IMR-90 (cell line): ENCODE data around the gene HNRNPM. TPM values are rescaled to one million over a fixed set of nuclear protein-coding genes. Genes with fewer than 3 reads are reported as not detected.

Source experiments
- ATAC-seq: fragments of 200-7000 bp; cut with Tn5 transposase; 2 replicates; pipeline ENCODE4 v1.9.1; 2020; ENCODE audit warnings: low read depth, mild to moderate bottlenecking, moderate library complexity
- BruUV-seq: library from RNA; stranded (reverse); fragments of 400-500 nt; replicated peaks from 2 replicates; lab custom pipeline; 2021; lab: Mats Ljungman, UMichigan
- CTCF ChIA-PET: fragments of 300-600 bp; formaldehyde crosslinking; extraction: SDS; loops from one replicate; lab custom pipeline; 2021; ENCODE audit warnings: antibody characterized with exemption; lab: Yijun Ruan, JAX
- POLR2A ChIA-PET: fragments of 300-600 bp; sonication (Branson Sonifier 250); formaldehyde crosslinking; loops from one replicate; lab custom pipeline; 2022; ENCODE audit warnings: antibody characterized with exemption; ENCODE audit not compliant: unreplicated experiment; lab: Charles Lee
- DNase-seq: peaks from one replicate; pipeline ENCODE4 v3.0.0; 2013
- H2AFZ ChIP-seq: replicated peaks from 2 replicates; pipeline ENCODE3; 2013; ENCODE audit warnings: low read length, mild to moderate bottlenecking; ENCODE audit not compliant: poor library complexity
- H2AK5ac ChIP-seq: 2 replicates; pipeline ENCODE4 v1.6.1; 2013; ENCODE audit warnings: low read depth, low read length, inconsistent platforms
- H2AK9ac ChIP-seq: replicated peaks from 2 replicates; pipeline ENCODE3; 2013; ENCODE audit warnings: mild to moderate bottlenecking, low read depth, low read length, moderate library complexity; ENCODE audit not compliant: poor library complexity
- H2BK120ac ChIP-seq: 2 replicates; pipeline ENCODE4 v1.6.1; 2013; ENCODE audit warnings: low read depth, low read length, inconsistent platforms
- H2BK15ac ChIP-seq: 3 replicates; pipeline ENCODE4 v1.6.1; 2013; ENCODE audit warnings: low read depth, low read length, inconsistent platforms
- H2BK20ac ChIP-seq: 2 replicates; pipeline ENCODE4 v1.6.1; 2013; ENCODE audit warnings: low read depth, mild to moderate bottlenecking, inconsistent platforms, low read length, moderate library complexity
- H2BK5ac ChIP-seq: 2 replicates; pipeline ENCODE4 v1.6.1; 2013; ENCODE audit warnings: mild to moderate bottlenecking, low read depth, low read length, inconsistent platforms; ENCODE audit not compliant: poor library complexity, severe bottlenecking
- H3K14ac ChIP-seq: replicated peaks from 2 replicates; pipeline ENCODE4 v1.6.1; 2013; ENCODE audit warnings: low read depth, low read length, inconsistent platforms
- H3K18ac ChIP-seq: 2 replicates; pipeline ENCODE4 v1.6.1; 2013; ENCODE audit warnings: low read depth, low read length, control low read depth
- H3K23ac ChIP-seq: 2 replicates; pipeline ENCODE4 v1.6.1; 2013; ENCODE audit warnings: low read depth, low read length, inconsistent platforms
- H3K27ac ChIP-seq: 2 replicates; pipeline ENCODE4 v1.5.1; 2013; ENCODE audit warnings: mild to moderate bottlenecking, control low read depth, low read length; ENCODE audit not compliant: insufficient read depth
- H3K27me3 ChIP-seq: 2 replicates; pipeline ENCODE4 v1.6.1; 2013; ENCODE audit warnings: low read length; ENCODE audit not compliant: control insufficient read depth, insufficient read depth
- H3K36me3 ChIP-seq: 2 replicates; pipeline ENCODE4 v1.6.1; 2013; ENCODE audit warnings: low read length, mixed read lengths; ENCODE audit not compliant: control insufficient read depth, insufficient read depth
- H3K4ac ChIP-seq: 2 replicates; pipeline ENCODE4 v1.6.1; 2013; ENCODE audit warnings: low read depth, low read length, inconsistent platforms
- H3K4me1 ChIP-seq: 2 replicates; pipeline ENCODE4 v1.6.1; 2013; ENCODE audit warnings: low read length, mixed read lengths; ENCODE audit not compliant: control insufficient read depth, insufficient read depth
- H3K4me2 ChIP-seq: 2 replicates; pipeline ENCODE4 v1.6.1; 2013; ENCODE audit warnings: low read depth, mild to moderate bottlenecking, control low read depth, low read length, moderate library complexity
- H3K4me3 ChIP-seq: 2 replicates; pipeline ENCODE4 v1.5.1; 2013; ENCODE audit warnings: low read depth, mild to moderate bottlenecking, control low read depth, low read length, moderate library complexity; ENCODE audit not compliant: insufficient read depth
- H3K56ac ChIP-seq: 2 replicates; pipeline ENCODE4 v1.6.1; 2013; ENCODE audit warnings: low read length, inconsistent platforms; ENCODE audit not compliant: insufficient read depth; ENCODE audit errors: extremely low read depth
- H3K79me1 ChIP-seq, 2 experiments: 2 replicates each; pipeline ENCODE4 v1.6.1; 2013; ENCODE audit warnings: low read length in 2 of 2, inconsistent platforms in 1 of 2, low read depth in 1 of 2
- H3K9ac ChIP-seq: 2 replicates; pipeline ENCODE4 v1.6.1; 2013; ENCODE audit warnings: low read depth, low read length, control low read depth
- H3K9me1 ChIP-seq: 2 replicates; pipeline ENCODE4 v1.6.1; 2013; ENCODE audit warnings: low read length, inconsistent platforms; ENCODE audit not compliant: insufficient read depth
- H3K9me3 ChIP-seq: 2 replicates; pipeline ENCODE4 v1.6.1; 2013; ENCODE audit warnings: low read length; ENCODE audit not compliant: control insufficient read depth, insufficient read depth
- H4K20me1 ChIP-seq: 2 replicates; pipeline ENCODE4 v1.6.1; 2013; ENCODE audit warnings: low read length, inconsistent platforms; ENCODE audit not compliant: insufficient read depth
- H4K5ac ChIP-seq: 2 replicates; pipeline ENCODE4 v1.6.1; 2013; ENCODE audit warnings: mild to moderate bottlenecking, low read depth, low read length, control low read depth
- H4K8ac ChIP-seq, 2 experiments: 2 replicates each; pipeline ENCODE4 v1.6.1; 2013; ENCODE audit warnings: low read depth in 2 of 2, low read length in 2 of 2, control low read depth in 1 of 2, inconsistent platforms in 1 of 2
- H4K91ac ChIP-seq: 2 replicates; pipeline ENCODE4 v1.6.1; 2013; ENCODE audit warnings: low read depth, low read length, inconsistent platforms; ENCODE audit not compliant: insufficient read depth
- BHLHE40 ChIP-seq: fragments of 150-350 bp; IDR thresholded peaks from 2 replicates; pipeline ENCODE4 v1.6.1; 2016; ENCODE audit warnings: mild to moderate bottlenecking, low read depth, low read length
- CEBPB ChIP-seq: IDR thresholded peaks from 2 replicates; pipeline ENCODE4 v1.6.1; 2012; ENCODE audit warnings: low read depth, low read length, improper control_type of control experiment
- CHD1 ChIP-seq: IDR thresholded peaks from 2 replicates; pipeline ENCODE4 v1.6.1; 2012; ENCODE audit warnings: low read depth, low read length, improper control_type of control experiment
- FOS ChIP-seq: fragments of 150-350 bp; IDR thresholded peaks from 2 replicates; pipeline ENCODE4 v1.6.1; 2016; ENCODE audit warnings: low read depth, low read length
- MAFK ChIP-seq: IDR thresholded peaks from 2 replicates; pipeline ENCODE4 v1.6.1; 2012; ENCODE audit warnings: low read depth, low read length, improper control_type of control experiment
- MAZ ChIP-seq: IDR thresholded peaks from 2 replicates; pipeline ENCODE4 v1.6.1; 2012; ENCODE audit warnings: low read depth, mild to moderate bottlenecking, low read length, improper control_type of control experiment, moderate library complexity, borderline replicate concordance
- MXI1 ChIP-seq: IDR thresholded peaks from 2 replicates; pipeline ENCODE4 v1.6.1; 2012; ENCODE audit warnings: low read depth, mild to moderate bottlenecking, low read length, moderate library complexity, borderline replicate concordance
- NFE2L2 ChIP-seq: fragments of 150-350 bp; IDR thresholded peaks from 2 replicates; pipeline ENCODE4 v1.6.1; 2016; ENCODE audit warnings: low read depth, mild to moderate bottlenecking, low read length
- POLR2A ChIP-seq: IDR thresholded peaks from 2 replicates; pipeline ENCODE4 v1.6.1; 2012; ENCODE audit warnings: mild to moderate bottlenecking, low read depth, low read length
- RAD21 ChIP-seq: IDR thresholded peaks from 2 replicates; pipeline ENCODE4 v1.6.1; 2012; ENCODE audit warnings: low read length, improper control_type of control experiment
- RCOR1 ChIP-seq: IDR thresholded peaks from 2 replicates; pipeline ENCODE4 v1.6.1; 2012; ENCODE audit warnings: mild to moderate bottlenecking, low read length, improper control_type of control experiment; ENCODE audit not compliant: insufficient replicate concordance
- RFX5 ChIP-seq: IDR thresholded peaks from 2 replicates; pipeline ENCODE4 v1.8.0; 2012; ENCODE audit warnings: low read depth, mild to moderate bottlenecking, low read length, moderate library complexity
- SMC3 ChIP-seq: fragments of 150-350 bp; IDR thresholded peaks from 2 replicates; pipeline ENCODE4 v1.6.1; 2016; ENCODE audit warnings: low read depth, mild to moderate bottlenecking, antibody characterized with exemption, low read length, moderate library complexity
- WGBS, 2 experiments: methylation state at CpG; one replicate each; pipeline versions ENCODE4 v1.1.5 to v1.1.7; 2013; ENCODE audit warnings: missing lambda C conversion rate in 2 of 2; ENCODE audit not compliant: insufficient read length in 1 of 2; ENCODE audit errors: extremely low coverage in 2 of 2; 5-methylcytosine and 5-hydroxymethylcytosine counted together
- dilution Hi-C: fragments of 300-500 bp; cut with HindIII; formaldehyde crosslinking; loops from one replicate; pipeline ENCODE4 v1.14.3; 2018; ENCODE audit warnings: low sequenced_read_pairs; ENCODE audit not compliant: unreplicated experiment
- in situ Hi-C: fragments of 300-500 bp; cut with MboI; formaldehyde crosslinking; loops from 3 replicates; pipeline ENCODE4 v1.14.3; 2019; ENCODE audit warnings: low sequenced_read_pairs, inconsistent platforms, mixed read lengths
- intact Hi-C: fragments of 100-400 bp; cut with micrococcal nuclease; formaldehyde crosslinking; loops from 2 replicates; pipeline ENCODE4 v1.10.0; 2022
- polyA plus RNA-seq, 3 experiments: library from polyadenylated mRNA; depleted of rRNA; stranded (reverse); fragments of >200 nt; gene quantifications; 2 replicates each; pipeline ENCODE4 v1.2.3, GENCODE V29; 2012; ENCODE audit warnings: low replicate concordance in 1 of 3
- total RNA-seq: library from RNA; depleted of rRNA; stranded (reverse); fragments of >200 nt; gene quantifications from 2 replicates; pipeline ENCODE4 v1.2.3, GENCODE V29; 2012
- TF ChIP-seq, protein P1 (sequence below): conservative IDR thresholded peaks from 2 replicates; pipeline ENCODE4 v1.5.1; 2012; ENCODE audit warnings: mild to moderate bottlenecking, low read depth, low read length, improper control_type of control experiment
- TF ChIP-seq, protein P2 (sequence below): fragments of 150-350 bp; IDR thresholded peaks from 2 replicates; pipeline ENCODE4 v1.6.1; 2016; ENCODE audit warnings: low read depth, mild to moderate bottlenecking, low read length, moderate library complexity, borderline replicate concordance

HNRNPM gene
- total and polyA plus RNA-seq, 2 of the 4 experiments (the other 2 are of a cell fraction): 75.6 to 197 TPM

DNA sequence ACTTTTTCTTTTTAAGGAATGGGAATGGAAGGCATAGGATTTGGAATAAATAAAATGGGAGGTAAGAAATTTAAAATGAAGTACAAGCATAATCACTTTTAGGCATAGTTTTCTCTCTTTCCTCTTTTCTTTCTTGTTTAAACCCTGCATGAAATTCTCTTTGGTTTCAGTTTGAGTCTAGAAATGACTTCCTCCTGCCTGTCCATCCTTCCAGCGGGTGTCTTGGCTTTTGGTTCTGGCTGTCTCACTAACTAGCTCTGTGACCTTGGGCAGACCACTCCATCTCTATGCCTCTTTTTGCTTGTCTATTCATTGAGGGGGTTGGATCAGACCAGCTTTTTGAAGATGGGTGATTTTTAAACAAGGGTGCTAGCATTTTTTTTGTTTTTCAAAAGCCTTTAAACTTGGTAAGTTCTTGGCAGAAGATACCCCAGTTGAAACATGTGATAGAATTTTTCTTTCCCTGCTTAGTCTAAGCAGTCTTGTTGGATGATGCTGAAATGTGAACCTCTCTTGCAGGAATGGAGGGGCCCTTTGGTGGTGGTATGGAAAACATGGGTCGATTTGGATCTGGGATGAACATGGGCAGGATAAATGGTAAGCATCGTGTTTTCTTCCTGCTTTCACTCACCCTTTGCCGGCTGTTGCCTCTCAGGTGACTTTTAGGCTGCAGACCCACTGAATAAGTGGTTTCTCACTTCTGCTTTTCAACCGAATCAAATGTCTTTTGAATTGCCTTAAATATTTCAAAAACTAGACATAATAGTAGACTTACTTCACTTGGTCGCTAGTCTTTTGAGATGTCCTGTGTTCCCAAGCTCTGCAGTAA is 29.1 kb downstream of the HNRNPM start:
- H2BK15ac ChIP-seq: no peak overlapping the region
- BruUV-seq: no TSS peak
- no peak overlapping the region for H3K4me3 ChIP-seq
- no peak overlapping the region for H3K9ac ChIP-seq
- H4K8ac ChIP-seq: no peak overlapping the region
- intact Hi-C loops: loop anchor here (5.0 kb wide), 1 partner anchor 93 kb away; no protein-coding TSS in a partner anchor
- H2BK20ac ChIP-seq: no peak overlapping the region
- H3K27ac ChIP-seq: no peak overlapping the region
- in situ Hi-C loops: no loop called here
- H2AK5ac ChIP-seq: no peak overlapping the region
- DNase-seq (no peak), ATAC-seq (no peak)
- H4K91ac ChIP-seq: no peak overlapping the region
- CTCF ChIA-PET: interaction anchor here (0.6 kb wide), 1 partner anchor 57 kb away, joined by 3 read pairs; no protein-coding TSS in a partner anchor
- no peak overlapping the region for H3K4me2 ChIP-seq
- POLR2A ChIA-PET: no interaction called here
- H3K27me3 ChIP-seq: no peaks in the 10 kb centered on the region
- peaks cover 36% of the 10 kb centered on the region for H3K9me1 ChIP-seq
- H2AK9ac ChIP-seq: no peak overlapping the region
- no peak overlapping the region for H4K5ac ChIP-seq
- H2AFZ ChIP-seq: no peak overlapping the region
- no peak overlapping the region for H2BK120ac ChIP-seq
- no peak overlapping the region for H3K23ac ChIP-seq
- no peak overlapping the region for H3K4ac ChIP-seq
- no peak overlapping the region for H2BK5ac ChIP-seq
- H3K18ac ChIP-seq: no peak overlapping the region
- H3K4me1 ChIP-seq: peaks cover 7% of the 10 kb centered on the region
- H3K9me3 ChIP-seq: no peaks in the 10 kb centered on the region
- 82% methylated on average over 2 of the region's 6 CpGs; no CpG with 5 or more reads in 1 of the 2 experiments for WGBS, 2 experiments
- H3K56ac ChIP-seq: no peak overlapping the region
- H4K20me1 ChIP-seq: peaks cover 74% of the 10 kb centered on the region
- TF ChIP-seq MAZ: no peak
- TF ChIP-seq, protein P1, sequence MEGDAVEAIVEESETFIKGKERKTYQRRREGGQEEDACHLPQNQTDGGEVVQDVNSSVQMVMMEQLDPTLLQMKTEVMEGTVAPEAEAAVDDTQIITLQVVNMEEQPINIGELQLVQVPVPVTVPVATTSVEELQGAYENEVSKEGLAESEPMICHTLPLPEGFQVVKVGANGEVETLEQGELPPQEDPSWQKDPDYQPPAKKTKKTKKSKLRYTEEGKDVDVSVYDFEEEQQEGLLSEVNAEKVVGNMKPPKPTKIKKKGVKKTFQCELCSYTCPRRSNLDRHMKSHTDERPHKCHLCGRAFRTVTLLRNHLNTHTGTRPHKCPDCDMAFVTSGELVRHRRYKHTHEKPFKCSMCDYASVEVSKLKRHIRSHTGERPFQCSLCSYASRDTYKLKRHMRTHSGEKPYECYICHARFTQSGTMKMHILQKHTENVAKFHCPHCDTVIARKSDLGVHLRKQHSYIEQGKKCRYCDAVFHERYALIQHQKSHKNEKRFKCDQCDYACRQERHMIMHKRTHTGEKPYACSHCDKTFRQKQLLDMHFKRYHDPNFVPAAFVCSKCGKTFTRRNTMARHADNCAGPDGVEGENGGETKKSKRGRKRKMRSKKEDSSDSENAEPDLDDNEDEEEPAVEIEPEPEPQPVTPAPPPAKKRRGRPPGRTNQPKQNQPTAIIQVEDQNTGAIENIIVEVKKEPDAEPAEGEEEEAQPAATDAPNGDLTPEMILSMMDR: no peak
- TF ChIP-seq CEBPB: no peak
- no peak for TF ChIP-seq POLR2A
- no peak for TF ChIP-seq NFE2L2
- no peak for TF ChIP-seq RFX5
- no peak for TF ChIP-seq MXI1
- TF ChIP-seq FOS: no peak
- TF ChIP-seq RAD21: no peak
- no peak for TF ChIP-seq CHD1
- TF ChIP-seq MAFK: no peak
- TF ChIP-seq, protein P2, sequence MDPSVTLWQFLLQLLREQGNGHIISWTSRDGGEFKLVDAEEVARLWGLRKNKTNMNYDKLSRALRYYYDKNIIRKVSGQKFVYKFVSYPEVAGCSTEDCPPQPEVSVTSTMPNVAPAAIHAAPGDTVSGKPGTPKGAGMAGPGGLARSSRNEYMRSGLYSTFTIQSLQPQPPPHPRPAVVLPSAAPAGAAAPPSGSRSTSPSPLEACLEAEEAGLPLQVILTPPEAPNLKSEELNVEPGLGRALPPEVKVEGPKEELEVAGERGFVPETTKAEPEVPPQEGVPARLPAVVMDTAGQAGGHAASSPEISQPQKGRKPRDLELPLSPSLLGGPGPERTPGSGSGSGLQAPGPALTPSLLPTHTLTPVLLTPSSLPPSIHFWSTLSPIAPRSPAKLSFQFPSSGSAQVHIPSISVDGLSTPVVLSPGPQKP: no peak
- TF ChIP-seq BHLHE40: no peak
- no peak for TF ChIP-seq RCOR1
- no peak for TF ChIP-seq SMC3
- H3K14ac ChIP-seq: no peak overlapping the region
- H3K36me3 ChIP-seq: peaks cover 72% of the 10 kb centered on the region
- H3K79me1 ChIP-seq: peaks cover 33 to 90% of the 10 kb centered on the region in 2 experiments
- dilution Hi-C loops: no loop called here
